K562 (cell line): Measurements from ENCODE around the gene PRKACB. TPM values are rescaled to one million over a fixed set of nuclear protein-coding genes. Genes with fewer than 3 reads are reported as not detected.

Experiments used
- TAF7 ChIP-seq: fragments of 450-650 bp; IDR thresholded peaks from 2 replicates; pipeline ENCODE4 v1.6.1; 2016; ENCODE audit warnings: missing genetic modification characterization, missing compliant biosample characterization
- polyA plus RNA-seq, 8 experiments: library from polyadenylated mRNA; depleted of rRNA in 4 of 8; stranded (reverse) in 5 of 8; unstranded in 3 of 8; fragments of >200 nt; fragmentation: Nextera tagmentation in 2 of 8; fragmentation: Illumina TruSeq in 1 of 8; extraction: Ambion mirVana in 2 of 8; extraction: Trizol in 1 of 8; gene quantifications; 2 replicates each; pipeline versions ENCODE4 v1.2.1 to v1.2.3, GENCODE V29; 2011 to 2014; ENCODE audit warnings: inconsistent platforms in 1 of 8, missing spikeins in 1 of 8
- total RNA-seq, 7 experiments: library from RNA; depleted of rRNA in 6 of 7; stranded (reverse); fragments of >200 nt in 6 of 7; fragmentation: Illumina TruSeq in 2 of 7; extraction: Trizol in 2 of 7; gene quantifications; 2 replicates each; pipeline versions ENCODE4 v1.2.1 to v1.2.3, GENCODE V29; 2011 to 2021; ENCODE audit warnings: low replicate concordance in 1 of 7
- TF ChIP-seq, protein P1 (sequence below), 2 experiments: fragments of 450-650 bp; IDR thresholded peaks; 2 replicates each; pipeline ENCODE4 v1.6.1; 2016
- TF ChIP-seq, protein P2 (sequence below): fragments of 200-600 bp; sonication (generic); IDR thresholded peaks from one replicate; pipeline ENCODE4 v1.6.1; 2012; ENCODE audit warnings: mild to moderate bottlenecking, low read depth, low read length, inconsistent platforms

Gene PRKACB
- total and polyA plus RNA-seq, 9 of the 15 experiments (the other 6 are each of a cell fraction or from before 2014, with no cell fraction given): 1.1 to 5.2 (median 2.8) TPM

DNA sequence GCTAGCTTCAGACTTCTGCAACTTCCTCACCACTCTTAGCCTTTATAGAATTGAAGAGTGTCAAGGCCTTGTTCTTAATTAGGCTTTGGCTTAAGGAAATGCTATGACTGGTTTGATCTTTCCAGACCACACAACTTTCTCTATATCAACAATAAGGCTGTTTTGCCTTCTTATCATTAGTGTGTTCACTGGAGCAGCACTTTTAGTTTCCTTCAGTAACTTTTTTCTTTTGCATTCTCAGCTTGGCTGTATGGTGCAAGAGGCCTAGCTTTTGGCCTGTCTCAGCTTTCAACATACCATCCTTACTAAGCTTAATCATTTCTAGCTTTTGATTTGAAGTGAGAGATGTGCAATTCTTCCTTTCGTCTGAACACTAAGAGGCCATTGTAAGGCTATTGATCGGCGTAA, 8.6 kb downstream of the PRKACB start (continued):
- TF ChIP-seq, protein P1, sequence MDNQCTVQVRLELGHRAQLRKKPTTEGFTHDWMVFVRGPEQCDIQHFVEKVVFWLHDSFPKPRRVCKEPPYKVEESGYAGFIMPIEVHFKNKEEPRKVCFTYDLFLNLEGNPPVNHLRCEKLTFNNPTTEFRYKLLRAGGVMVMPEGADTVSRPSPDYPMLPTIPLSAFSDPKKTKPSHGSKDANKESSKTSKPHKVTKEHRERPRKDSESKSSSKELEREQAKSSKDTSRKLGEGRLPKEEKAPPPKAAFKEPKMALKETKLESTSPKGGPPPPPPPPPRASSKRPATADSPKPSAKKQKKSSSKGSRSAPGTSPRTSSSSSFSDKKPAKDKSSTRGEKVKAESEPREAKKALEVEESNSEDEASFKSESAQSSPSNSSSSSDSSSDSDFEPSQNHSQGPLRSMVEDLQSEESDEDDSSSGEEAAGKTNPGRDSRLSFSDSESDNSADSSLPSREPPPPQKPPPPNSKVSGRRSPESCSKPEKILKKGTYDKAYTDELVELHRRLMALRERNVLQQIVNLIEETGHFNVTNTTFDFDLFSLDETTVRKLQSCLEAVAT (IDR thresholded peaks at IDR 0.05): no peak
- TF ChIP-seq, protein P2, sequence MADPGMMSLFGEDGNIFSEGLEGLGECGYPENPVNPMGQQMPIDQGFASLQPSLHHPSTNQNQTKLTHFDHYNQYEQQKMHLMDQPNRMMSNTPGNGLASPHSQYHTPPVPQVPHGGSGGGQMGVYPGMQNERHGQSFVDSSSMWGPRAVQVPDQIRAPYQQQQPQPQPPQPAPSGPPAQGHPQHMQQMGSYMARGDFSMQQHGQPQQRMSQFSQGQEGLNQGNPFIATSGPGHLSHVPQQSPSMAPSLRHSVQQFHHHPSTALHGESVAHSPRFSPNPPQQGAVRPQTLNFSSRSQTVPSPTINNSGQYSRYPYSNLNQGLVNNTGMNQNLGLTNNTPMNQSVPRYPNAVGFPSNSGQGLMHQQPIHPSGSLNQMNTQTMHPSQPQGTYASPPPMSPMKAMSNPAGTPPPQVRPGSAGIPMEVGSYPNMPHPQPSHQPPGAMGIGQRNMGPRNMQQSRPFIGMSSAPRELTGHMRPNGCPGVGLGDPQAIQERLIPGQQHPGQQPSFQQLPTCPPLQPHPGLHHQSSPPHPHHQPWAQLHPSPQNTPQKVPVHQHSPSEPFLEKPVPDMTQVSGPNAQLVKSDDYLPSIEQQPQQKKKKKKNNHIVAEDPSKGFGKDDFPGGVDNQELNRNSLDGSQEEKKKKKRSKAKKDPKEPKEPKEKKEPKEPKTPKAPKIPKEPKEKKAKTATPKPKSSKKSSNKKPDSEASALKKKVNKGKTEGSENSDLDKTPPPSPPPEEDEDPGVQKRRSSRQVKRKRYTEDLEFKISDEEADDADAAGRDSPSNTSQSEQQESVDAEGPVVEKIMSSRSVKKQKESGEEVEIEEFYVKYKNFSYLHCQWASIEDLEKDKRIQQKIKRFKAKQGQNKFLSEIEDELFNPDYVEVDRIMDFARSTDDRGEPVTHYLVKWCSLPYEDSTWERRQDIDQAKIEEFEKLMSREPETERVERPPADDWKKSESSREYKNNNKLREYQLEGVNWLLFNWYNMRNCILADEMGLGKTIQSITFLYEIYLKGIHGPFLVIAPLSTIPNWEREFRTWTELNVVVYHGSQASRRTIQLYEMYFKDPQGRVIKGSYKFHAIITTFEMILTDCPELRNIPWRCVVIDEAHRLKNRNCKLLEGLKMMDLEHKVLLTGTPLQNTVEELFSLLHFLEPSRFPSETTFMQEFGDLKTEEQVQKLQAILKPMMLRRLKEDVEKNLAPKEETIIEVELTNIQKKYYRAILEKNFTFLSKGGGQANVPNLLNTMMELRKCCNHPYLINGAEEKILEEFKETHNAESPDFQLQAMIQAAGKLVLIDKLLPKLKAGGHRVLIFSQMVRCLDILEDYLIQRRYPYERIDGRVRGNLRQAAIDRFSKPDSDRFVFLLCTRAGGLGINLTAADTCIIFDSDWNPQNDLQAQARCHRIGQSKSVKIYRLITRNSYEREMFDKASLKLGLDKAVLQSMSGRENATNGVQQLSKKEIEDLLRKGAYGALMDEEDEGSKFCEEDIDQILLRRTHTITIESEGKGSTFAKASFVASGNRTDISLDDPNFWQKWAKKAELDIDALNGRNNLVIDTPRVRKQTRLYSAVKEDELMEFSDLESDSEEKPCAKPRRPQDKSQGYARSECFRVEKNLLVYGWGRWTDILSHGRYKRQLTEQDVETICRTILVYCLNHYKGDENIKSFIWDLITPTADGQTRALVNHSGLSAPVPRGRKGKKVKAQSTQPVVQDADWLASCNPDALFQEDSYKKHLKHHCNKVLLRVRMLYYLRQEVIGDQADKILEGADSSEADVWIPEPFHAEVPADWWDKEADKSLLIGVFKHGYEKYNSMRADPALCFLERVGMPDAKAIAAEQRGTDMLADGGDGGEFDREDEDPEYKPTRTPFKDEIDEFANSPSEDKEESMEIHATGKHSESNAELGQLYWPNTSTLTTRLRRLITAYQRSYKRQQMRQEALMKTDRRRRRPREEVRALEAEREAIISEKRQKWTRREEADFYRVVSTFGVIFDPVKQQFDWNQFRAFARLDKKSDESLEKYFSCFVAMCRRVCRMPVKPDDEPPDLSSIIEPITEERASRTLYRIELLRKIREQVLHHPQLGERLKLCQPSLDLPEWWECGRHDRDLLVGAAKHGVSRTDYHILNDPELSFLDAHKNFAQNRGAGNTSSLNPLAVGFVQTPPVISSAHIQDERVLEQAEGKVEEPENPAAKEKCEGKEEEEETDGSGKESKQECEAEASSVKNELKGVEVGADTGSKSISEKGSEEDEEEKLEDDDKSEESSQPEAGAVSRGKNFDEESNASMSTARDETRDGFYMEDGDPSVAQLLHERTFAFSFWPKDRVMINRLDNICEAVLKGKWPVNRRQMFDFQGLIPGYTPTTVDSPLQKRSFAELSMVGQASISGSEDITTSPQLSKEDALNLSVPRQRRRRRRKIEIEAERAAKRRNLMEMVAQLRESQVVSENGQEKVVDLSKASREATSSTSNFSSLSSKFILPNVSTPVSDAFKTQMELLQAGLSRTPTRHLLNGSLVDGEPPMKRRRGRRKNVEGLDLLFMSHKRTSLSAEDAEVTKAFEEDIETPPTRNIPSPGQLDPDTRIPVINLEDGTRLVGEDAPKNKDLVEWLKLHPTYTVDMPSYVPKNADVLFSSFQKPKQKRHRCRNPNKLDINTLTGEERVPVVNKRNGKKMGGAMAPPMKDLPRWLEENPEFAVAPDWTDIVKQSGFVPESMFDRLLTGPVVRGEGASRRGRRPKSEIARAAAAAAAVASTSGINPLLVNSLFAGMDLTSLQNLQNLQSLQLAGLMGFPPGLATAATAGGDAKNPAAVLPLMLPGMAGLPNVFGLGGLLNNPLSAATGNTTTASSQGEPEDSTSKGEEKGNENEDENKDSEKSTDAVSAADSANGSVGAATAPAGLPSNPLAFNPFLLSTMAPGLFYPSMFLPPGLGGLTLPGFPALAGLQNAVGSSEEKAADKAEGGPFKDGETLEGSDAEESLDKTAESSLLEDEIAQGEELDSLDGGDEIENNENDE: no peak
- no peak for TF ChIP-seq TAF7
